Colon (tissue), 2 donors: ENCODE data around the gene STXBP6.

ENCODE experiments used
- FAIRE-seq: peaks from 2 replicates; lab custom pipeline; 2012; peaks lifted over from hg19 to GRCh38; lab: Jason Lieb, UNC
- donor health status: control.
- donor health status: control.

The STXBP6 gene

DNA sequence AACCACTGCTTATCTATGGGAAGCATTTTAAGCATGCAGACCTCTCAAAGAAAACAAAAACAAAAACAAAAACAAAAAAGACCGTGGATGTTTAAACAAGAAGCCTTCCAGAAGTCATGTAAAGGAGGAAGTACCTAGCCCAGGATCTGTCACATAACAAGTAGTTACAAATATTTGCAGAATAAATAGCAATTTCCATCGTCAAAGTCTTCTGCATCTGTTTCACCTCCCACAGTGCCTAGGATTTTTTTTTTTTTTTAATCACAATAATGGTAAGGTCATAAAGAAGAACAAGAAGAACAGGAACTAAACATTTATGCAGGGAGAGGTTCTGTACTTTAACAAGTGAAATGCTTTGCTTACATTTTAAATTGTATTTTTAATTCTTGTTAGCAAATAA is 2.4 kb upstream of the STXBP6 start:
- FAIRE-seq = no peak

DNA sequence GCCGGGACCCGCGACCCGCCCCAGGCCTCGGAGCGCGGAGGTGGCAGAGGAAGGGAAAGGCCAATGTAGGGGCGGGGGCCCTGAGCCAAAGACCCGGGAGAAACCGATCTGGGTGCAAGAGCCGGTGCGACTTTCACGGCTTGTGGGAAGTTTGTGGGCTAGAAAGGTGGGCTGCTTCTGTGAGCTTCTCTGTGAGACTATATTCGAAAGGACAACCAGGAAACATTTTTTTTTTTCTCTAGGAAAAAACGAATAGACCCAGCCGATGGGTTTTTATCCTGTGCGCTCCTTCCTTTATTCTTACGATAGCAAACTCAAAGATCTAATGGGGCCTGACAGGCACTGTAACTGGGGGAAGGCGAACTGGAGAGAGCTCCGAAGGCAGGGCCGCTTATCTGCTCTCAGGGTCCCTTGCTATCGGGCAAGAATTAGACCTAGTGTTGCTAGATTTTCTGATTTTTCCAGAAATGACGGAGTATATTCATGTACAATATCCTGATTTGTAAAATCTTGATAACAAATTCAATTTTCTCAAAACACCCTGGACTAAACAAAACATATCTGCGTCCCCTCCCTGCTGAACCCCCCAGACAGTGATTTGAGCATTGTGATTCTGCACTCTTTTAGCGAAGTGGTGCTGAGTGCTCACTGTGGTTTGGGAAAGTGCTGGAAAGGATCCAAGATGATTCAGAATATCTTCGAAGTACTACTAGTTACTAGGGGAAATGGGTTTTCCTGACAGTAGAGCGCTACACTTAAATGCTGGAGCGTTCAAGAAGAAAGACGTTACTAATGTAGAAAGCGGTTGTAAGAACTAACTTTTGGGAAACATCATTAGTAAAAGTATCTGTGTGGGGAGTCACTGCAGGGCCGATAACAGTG is 563 bp upstream of the STXBP6 start:
- no peak for FAIRE-seq

DNA sequence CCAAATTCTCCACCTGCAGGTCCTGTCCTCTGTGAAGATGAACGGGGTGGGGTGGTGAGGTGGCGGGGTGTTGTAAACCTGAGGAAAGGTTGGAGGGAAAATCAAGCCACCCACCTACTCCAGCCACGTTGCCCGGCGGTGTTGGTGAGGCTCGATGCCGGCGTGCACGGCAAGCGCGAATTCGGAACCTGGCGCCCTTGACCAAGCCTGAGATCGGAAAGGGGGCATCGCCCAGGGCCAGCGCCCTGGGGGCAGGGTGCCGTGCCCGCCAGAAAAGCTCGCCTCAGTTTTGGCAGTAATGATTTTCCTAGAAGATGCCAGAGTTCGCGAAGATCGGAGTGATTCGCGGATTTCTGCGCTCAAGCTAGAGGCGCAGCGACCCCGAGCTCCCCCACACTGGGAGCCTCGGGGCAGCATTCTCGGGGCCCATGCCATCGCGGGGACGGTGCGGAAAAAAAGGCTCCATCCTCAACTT is 817 bp downstream of the STXBP6 start:
- no peak for FAIRE-seq

DNA sequence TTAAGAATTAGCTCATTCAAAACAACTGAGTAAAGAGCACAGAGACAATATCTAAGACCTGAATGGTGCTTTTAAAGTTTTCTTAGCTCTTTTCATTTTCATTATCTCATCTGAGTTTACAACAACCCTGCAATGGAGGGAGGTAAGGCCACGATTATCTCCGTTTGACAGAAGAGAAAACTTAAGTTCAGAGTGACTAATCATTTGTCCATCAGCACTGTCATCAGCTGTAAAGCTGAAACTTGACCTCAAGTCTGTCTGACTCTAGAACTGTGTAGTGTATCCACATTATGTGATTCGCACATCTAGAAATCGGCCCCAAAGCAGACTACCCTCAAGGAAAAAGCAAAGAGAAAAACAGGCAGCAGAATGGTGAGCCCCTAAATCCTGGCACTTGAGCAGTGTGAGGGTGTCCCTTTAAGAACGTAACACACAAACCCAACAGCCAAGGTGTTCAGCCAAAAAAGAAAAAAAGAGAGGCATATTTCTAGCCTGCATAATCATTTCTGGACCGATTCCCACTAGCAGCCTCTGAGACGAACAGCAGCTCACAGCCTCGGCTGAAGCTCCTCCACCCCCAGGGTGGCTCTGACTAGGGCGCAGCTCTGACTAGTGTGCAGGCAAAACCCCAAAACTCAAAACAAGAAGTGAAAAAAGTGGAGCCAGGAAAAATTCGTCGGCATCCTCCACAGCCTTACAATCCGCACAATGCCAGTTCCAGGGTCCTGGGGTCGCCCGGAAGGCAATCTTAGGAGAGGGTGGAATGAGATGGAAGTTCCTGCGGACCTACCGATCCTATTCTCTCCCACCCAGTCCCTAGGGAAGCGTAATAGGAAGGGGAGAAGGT is 1.6 kb downstream of the STXBP6 start:
- no peak for FAIRE-seq

DNA sequence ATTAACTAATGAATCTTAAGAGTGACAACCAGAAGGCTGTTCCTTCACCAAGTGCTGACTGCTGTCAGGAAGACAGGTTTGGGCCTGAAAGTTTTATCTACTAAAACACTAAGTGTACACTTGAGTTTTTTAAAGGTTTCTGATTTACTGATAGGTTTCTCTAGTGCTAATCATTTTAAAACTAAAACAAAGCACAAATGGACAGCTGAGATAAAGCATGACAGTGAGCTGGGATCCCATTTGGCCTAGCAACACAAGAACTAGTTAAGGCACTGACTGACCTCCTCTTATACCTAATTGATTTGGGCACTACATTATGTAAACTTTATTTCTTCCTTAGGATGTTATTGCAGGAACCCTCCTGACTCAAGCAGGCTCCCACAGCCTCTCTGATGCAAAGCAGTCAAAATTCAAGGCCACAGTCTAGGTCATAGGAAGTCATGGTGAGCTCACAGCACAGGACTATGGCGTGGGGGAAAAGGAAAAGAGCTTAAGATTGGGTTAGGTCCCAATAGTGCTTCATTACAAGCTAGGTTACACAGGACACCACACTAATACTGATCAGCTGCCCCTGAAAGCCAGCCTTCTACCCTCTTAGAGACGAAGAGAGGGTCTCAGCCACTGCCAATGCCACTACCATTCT is 3.5 kb downstream of the STXBP6 start:
- FAIRE-seq = no peak

DNA sequence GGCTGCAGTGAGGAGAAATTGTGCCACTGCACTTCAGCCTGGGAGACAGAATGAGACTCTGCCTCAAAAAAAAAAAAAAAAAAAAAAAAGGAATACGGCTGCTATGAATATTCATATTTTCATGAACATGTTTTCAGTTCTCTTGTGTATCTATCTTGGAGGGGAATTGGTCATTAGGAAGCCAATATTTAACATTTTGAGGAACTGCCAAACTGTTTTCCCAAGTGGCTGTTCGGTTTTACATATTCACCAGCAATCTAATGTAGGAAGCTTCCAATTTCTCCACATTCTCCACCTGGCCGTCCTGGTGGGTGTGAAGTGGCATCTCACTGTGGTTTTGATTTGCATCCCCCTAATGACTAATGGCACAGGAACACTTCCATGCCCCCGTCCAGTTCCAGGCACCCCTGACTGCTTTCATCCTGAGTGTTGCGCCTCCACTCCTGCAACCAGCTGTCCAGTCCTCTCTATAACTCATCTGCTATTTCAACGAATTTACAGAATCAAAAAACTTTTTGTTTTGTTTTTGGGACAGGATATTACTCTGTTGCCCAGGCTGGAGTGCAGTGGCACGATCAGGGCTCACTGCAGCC is 5.7 kb downstream of the STXBP6 start:
- no peak for FAIRE-seq

DNA sequence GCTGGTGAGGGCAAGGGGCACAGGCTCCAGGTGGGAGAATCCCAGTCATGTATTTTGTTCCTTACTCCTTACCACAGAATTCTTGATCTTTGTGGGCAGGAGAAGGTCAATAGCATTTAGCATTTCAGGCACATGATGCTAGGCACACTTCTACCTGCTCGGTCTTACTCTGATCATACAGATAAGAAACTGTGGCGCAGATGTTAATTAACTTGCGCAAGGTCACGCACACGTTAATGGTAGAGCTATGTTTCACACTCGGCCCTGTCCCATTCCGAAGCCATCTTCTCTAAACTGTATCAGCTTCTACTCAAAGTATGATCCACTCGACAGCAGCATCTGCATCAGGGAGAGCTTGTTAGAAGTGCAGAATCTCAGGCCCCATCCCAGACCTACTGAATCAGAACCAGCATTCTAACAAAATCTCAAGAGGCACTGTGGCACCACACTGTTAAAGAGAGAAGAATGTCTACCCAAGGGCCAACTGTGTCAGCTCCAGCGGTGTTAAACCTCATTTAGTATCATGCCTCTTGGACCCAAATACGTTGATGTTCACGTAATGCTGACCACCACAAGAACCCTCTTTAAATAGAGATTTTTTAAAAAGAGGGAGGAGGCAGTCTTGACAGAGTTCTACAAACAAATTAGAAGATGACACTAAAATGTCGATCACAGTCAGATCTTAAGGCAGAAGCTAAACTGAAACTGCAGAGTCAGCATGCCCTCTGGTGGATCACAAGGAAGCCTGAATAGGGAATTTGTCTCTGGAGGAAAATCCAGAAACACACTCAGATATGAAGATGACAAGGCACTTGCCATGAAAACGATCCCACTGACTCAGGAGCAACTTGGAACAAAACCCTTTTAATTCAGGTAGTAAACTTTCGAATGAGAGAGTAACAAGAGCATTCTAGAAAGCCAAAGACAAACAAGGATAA is 7.3 kb downstream of the STXBP6 start:
- FAIRE-seq = no peak

DNA sequence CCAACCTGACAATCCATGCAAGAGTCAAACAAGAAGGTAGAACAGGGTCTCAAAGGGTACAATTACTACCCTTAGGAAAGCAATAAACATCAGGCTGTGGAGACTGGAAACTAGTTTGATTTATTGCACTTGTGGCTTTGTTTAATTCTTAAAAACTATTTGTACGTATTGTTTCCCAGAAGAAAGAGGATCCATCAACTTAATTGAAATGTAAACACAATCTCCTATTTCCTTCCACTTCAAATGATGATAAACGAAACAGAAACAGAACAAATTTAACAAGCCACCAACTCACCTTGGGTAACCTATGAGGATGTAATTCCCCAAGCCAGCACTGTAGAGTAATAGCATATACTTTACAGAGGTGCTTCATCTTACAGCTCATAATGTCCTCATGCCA is 8.0 kb downstream of the STXBP6 start:
- no peak for FAIRE-seq

DNA sequence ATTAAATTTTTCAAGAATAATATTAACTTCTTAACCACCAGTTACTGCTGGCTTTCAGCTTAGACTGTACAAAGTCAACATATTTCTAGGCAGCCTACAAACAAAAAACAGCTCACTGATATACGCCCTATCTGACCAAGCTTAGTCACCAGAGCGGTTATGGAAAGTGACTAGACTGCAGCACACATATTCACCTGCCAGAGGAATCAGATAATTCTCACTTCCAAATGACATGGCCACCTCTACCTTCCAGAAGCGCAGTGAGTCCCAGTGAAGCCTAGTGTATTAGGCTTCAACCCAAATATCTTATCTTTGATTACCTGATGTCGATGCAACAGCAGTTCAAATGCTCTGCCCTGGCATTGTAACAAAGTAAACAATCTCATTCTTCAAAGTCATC is 8.5 kb downstream of the STXBP6 start:
- peak; percentile 51 for FAIRE-seq

DNA sequence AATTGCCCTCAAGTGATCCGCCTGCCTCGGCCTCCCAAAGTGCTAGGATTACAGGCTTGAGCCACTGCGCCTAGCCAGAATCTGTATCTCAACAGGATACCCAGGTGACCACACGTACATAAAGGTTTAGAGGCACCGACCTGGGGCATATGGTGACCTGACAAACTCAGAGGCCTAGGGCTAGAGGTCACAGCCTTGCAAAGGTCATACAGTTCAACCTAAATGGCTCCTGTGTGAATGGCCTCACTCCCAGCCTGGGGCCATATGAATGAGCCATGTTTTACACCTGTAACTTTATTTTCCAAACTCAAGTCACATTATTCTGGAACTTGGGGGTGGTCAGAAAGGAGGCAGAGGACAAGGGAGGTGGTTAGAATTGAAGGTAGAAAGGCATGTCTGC is 10.0 kb downstream of the STXBP6 start:
- FAIRE-seq = no peak

DNA sequence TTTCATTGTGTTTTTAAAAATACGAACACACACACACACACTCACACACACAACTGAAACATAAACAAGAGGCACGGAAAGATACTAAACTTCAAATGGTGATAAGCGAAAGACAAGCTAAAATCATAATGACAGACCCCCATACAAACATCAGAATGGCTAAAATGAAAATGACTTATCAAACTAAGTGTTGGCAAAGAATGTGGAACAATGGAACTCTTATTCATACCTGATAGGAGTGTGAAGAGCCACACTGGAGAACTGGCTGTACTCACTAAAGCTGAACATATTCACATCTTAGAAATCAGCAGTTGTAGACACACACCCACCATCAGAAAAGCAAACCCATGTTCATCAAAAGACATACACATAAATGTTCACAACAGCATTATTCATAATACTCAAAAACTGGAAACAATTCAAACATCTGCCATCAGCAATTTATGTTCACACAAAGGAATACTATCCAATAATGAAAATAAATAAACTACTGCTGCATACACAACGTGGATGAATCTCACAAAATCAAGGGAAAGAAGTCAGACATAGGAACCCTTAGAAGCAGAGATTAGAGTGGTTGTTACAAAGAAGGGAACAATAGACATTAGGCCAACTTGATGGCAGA is 11.8 kb downstream of the STXBP6 start:
- FAIRE-seq = no peak

DNA sequence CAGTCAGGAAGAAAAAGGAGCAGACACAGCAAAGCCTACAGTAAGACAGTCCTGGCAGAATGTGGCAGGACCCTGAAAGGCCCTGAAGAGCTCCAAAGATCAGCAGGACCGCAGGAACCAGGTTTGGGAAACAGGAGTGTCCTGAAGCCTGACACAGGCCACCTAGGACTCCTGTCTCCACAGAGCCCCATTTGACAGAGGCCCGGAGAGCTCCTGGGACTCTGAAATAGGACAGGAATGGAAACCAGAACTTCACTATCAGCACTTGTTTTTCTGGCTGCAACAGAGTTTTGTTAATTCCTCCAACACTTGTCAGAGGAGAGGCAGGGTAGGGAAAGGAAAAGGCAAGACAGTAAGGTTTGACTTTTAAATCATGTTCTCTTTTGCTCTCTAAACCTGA is 12.9 kb downstream of the STXBP6 start:
- no peak for FAIRE-seq

DNA sequence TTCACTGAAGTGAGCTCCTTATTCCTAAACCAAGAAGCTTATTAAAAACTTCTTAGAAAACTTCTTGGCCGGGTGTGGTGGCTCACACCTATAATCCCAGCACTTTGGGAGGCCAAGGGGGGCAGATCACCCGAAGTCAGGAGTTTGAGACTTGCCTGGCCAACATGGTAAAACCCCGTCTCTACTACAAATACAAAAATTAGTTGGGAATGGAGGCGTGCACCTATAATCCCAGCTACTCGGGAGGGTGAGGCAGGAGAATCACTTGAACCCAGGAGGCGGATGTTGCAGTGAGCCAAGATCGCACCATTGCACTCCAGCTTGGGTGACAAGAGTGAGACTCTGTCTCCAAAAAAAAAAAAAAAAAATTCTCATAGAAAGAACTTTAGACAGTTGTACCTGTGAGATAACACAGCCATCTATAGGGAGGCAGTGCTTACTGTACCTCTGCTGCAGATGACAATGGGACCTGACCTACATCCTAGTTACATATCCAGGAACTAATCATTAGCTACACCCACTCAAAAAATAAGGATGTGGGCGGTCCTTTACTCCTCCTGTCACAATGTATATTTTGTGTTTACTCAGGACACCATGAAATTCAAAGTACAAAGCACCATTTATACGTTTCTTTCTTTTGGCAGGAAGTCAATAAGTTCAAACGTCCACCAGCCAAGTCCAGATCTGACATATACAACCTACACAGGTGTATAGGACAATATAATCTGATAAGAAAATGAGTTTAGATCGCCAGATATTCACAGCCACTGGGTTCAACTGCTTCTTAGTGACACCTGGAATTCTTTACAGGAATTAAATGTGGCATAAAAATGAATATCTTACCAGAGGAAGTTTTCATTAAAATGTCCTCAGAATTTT is 14.9 kb downstream of the STXBP6 start:
- FAIRE-seq = no peak

DNA sequence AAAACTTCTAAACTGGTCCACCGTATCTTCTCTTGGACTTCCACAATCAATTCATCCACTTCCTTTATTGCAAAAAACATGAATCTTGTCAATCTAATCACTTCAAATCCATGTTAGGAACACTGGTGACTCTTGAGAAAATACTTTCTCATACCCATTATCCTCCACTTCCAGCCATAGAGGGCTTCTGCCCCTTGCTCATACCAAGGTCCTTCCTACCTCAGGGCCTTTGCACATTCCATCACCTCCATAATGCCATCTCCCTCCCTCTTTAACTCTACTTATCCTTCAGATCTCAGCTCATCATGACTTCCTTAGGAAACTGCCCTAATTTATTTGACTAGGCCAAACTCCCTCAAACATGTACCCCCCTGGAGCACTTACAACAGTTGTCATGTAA is 16.6 kb downstream of the STXBP6 start:
- FAIRE-seq = no peak

DNA sequence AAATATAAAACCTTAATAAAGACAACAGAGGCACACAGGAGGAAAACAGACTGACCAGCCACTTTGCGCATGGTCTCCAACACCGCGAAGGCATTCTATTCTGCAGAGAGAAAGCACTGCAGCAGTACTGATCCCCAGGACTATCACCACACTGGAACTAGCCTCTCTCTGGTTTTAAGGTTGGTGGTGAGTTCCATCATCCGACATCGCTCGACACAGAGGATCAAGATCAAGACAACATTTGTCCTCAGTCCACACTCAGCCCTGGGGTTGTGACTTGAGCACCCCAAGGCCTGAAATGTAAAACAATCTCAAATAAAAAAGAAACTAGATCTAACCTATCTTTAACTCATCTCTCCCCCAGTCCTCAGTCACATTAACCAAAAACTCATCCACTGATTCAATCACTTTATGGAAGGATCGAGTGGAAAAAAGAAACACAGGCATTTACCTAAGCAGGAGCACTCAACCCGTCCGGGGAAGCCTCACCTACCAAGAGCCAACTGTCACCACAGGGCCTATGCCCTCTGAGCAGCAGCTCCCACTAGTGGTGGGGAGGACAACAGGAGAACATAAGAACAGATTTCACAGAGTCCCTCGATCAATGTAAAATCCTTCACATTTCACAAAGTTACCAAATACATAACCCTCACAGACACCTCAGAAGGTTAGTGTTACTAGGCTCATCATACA is 17.7 kb downstream of the STXBP6 start:
- no peak for FAIRE-seq

DNA sequence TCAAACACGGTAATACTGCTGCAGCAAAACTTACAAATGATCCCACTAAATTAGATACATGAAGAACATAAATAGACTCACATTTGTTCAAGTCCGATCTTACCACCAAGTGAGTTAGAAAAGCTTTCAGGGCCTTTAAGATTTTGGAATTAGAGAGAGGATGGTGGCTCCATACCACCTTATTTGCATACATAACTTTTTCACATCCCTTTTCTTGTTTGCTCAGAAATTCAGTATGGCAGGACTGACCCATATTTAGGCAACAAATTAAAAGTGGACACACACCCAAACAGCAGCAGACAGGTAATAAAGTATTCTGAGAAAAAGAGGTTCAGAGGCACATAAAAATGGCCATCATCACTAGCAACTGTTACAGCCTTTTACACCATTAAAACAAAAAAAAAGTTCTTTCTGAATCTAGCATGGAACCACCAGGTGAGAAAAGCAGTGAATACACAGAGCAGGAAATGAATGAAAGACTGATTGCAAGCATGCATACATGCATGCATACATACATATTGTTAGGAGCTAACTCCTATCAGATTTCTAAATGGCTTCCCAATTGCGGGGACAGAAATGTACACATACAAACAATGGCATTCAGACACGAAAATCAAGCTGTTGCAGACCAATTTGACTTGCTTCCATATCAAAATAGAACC is 23.3 kb downstream of the STXBP6 start:
- no peak for FAIRE-seq

DNA sequence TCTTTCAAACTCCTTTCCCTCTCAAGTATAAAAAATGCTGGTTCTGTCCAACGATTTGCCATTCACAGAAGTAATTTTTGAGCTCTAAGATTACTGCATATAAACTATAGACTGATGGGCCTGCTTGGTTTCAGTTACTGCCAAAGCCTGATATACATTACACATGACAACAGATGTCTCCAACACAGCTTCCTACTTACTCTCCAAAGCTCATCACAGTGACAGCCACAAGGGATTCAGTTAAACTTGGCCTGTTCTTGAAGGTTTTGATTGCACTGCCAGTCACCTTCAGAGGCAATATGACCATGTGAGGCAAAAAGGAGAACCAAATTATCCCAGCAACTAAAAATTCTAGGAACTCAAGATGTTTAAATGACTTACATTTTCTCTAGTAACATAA is 30.1 kb downstream of the STXBP6 start:
- no peak for FAIRE-seq

DNA sequence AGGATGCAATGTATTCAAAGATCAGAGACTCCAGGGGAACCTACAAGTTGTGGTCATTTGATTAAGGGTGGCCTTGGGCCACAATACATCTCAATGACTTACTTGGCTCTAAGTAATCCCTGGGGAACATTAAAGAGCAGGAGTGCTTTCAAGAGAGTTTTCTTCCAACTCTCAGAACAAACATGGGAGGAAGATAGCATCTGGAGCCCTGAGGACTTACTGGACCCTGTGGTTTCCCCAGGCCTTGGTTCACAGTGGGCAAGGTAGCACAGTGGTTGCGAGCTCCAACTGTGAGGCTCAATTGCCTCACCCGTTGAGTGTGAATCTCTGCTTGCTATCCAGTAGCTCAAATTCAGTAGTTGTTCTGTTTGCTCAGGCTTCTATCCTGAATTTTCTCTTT is 32.4 kb downstream of the STXBP6 start:
- no peak for FAIRE-seq

DNA sequence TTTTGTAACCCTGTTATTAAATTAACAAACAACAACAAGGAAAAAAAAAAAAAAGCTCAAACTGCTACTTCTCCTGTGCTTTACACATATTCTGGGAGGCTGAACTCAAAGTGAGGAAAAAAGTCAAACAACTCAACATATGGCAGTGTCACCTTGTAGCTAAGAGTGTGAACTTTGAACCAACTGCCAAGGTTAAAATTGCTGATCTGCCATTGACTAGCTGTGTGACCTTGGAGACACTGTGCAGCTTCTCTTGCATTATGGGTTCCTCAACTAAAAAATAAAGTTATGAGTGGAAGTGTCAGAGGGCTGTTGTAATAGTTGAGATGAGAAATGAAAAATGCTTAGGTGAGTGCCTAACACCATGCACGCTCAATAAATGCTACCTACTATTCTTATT is 34.2 kb downstream of the STXBP6 start:
- FAIRE-seq = no peak
